ENCODE measurements around the gene NADK. TPM values are rescaled to one million over a fixed set of nuclear protein-coding genes. Genes with fewer than 3 reads are reported as not detected.
A peak's percentile ranks its signal among the peaks of the same experiment; 100 is the strongest.
"Not testable (repeated sequence)": the region's sequence is repeated elsewhere in the genome, so short reads cannot be mapped to it uniquely, and the experiment has no call there.

Gene NADK
- polyA plus RNA-seq, 2 donors = 32.1 to 39.7 TPM

DNA sequence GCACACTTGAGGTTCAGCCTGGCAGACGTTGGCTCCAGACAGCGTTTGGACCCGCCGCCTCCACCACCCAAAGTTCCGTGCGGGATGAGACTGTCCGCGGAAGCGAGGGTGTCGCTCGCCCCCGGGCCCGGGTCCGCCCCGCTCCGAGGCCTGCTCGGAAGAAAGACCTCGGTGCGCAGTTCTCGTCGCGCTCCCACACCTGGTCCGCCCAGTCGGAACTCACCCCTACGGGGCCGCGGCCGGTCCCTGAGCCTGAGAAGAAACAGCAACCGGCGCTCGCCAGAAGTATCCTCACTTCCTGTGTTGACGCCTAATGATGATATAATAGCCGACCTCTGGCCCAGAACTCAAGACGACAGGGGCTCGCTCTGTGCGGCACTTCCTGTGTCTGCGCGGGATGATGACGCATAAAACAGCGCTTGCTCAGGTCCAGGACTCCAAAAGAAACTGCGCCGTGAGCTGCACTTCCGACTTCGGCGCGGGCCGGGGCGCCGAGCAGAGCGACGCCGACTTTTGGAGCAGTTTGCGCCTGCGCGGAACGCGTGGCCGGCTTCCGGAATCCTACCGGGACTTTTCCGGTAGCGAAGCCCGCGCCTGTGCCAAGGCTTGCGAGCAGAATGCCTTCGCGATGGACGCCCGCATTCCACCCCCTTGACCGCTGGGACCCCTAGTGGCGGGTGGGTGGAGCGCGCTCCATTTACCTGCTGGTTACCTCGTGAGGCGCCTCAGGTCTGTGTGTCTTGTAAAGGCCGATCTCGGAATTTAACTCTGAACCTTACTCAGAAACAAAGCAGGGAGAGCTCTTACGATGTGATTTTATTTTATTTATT, 54.0 kb downstream of the NADK start, which contains the start of gene CDK11A:
CDK11A (minus strand) TSS at position 323 of the 830 bp plus-strand sequence. CDS start 1,539 bp downstream, outside the sequence.
- not testable (repeated sequence) for H3K27me3 ChIP-seq (ENCODE audit: control insufficient read depth in 1 of 2, insufficient read depth in 2 of 2, low read length in 2 of 2); H3K36me3 ChIP-seq (ENCODE audit: control insufficient read depth in 2 of 2, insufficient read depth in 2 of 2, low read length in 1 of 2); H3K4me1 ChIP-seq (ENCODE audit: control insufficient read depth in 2 of 2, insufficient read depth in 2 of 2, low read length in 1 of 2); H3K9me3 ChIP-seq (ENCODE audit: control insufficient read depth in 2 of 2, insufficient read depth in 1 of 2, low read depth in 1 of 2, low read length in 1 of 2)
- WGBS, 2 donors = 1% methylated on average over 37 to 58 of the region's 78 CpGs
- H3K27ac ChIP-seq (ENCODE audit: low read depth in 2 of 2, low read length in 1 of 2) = peak within 1 kb of the TSS; percentile 83 to 95
- H3K4me3 ChIP-seq (ENCODE audit: low read depth in 1 of 2, low read length in 2 of 2) = peak within 1 kb of the TSS; percentile 50 to 75

DNA sequence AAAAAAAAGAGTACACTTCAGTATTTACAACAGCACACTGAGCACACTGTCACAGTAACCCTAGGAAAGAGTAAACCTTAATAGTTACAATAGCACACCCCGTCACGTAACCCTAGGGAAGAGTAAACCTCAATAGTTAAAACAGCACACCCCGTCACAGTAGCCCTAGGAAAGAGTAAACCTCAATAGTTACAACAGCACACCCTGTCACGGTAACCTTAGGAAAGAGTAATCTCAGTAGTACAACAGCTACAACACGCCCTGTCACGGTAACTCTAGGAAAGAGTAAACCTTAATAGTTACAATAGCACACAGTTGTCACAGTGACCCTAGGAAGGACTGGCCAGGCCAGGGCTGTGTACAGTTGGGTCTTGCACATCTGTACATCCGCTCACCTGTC, 57.1 kb downstream of the NADK start:
- 67 to 77% methylated on average over 7 of the region's 7 CpGs for WGBS, 2 donors
- H3K9me3 ChIP-seq (ENCODE audit: control insufficient read depth in 2 of 2, insufficient read depth in 1 of 2, low read depth in 1 of 2, low read length in 1 of 2) = no peaks in the 10 kb centered on the region

DNA sequence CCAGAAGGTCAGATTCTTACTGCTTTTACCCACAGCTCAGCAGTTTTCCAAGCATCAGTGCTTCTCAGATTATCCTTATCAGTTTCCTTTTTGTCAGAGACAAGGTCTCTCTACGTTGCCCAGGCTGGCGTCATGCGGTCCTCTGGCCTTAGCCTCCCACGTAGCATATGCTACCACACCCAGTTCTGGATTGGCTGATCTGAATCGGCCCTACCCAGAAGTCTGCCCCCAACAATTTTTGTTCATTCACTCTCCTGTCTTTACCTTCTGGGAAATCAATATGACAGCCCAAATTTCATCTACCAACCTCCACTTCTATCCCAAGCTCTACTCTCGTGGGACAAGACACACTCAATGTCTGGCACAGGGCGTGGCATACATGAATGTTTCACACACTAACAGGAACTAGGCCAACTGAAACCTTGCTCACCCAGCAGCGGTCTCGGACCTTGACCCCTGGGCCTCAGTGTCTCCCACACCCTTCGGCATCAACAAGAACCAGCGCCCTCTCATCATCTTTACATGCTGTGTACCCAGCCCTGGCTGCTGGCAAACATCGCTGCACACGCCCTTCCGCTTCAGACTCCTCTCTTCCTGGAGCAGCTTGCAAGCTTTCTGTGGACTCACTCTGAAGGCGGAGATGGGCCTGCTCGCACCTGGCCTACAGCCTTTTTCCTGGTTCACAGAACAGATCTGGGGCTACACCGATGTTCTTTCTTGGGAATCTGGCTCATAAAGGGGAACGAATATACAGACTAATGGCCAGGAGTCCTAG, 63.0 kb downstream of the NADK start:
- not testable (repeated sequence) for H3K36me3 ChIP-seq (ENCODE audit: control insufficient read depth in 2 of 2, insufficient read depth in 2 of 2, low read length in 1 of 2); H3K27ac ChIP-seq (ENCODE audit: low read depth in 2 of 2, low read length in 1 of 2); H3K4me3 ChIP-seq (ENCODE audit: low read depth in 1 of 2, low read length in 2 of 2); H3K27me3 ChIP-seq (ENCODE audit: control insufficient read depth in 1 of 2, insufficient read depth in 2 of 2, low read length in 2 of 2); H3K4me1 ChIP-seq (ENCODE audit: control insufficient read depth in 2 of 2, insufficient read depth in 2 of 2, low read length in 1 of 2); H3K9me3 ChIP-seq (ENCODE audit: control insufficient read depth in 2 of 2, insufficient read depth in 1 of 2, low read depth in 1 of 2, low read length in 1 of 2)
- WGBS, 2 donors = 83 to 92% methylated on average over 9 to 15 of the region's 18 CpGs

More for the DNA sequence above, 57.1 kb downstream of the NADK start:
- H3K4me3 ChIP-seq (ENCODE audit: low read depth in 1 of 2, low read length in 2 of 2) = no peak overlapping the region
- H3K27ac ChIP-seq (ENCODE audit: low read depth in 2 of 2, low read length in 1 of 2) = no peak overlapping the region
- no peaks in the 10 kb centered on the region for H3K27me3 ChIP-seq (ENCODE audit: control insufficient read depth in 1 of 2, insufficient read depth in 2 of 2, low read length in 2 of 2)
- no peaks in the 10 kb centered on the region for H3K4me1 ChIP-seq (ENCODE audit: control insufficient read depth in 2 of 2, insufficient read depth in 2 of 2, low read length in 1 of 2)
- peaks cover 0 to 11% of the 10 kb centered on the region in 2 donors for H3K36me3 ChIP-seq (ENCODE audit: control insufficient read depth in 2 of 2, insufficient read depth in 2 of 2, low read length in 1 of 2)

DNA sequence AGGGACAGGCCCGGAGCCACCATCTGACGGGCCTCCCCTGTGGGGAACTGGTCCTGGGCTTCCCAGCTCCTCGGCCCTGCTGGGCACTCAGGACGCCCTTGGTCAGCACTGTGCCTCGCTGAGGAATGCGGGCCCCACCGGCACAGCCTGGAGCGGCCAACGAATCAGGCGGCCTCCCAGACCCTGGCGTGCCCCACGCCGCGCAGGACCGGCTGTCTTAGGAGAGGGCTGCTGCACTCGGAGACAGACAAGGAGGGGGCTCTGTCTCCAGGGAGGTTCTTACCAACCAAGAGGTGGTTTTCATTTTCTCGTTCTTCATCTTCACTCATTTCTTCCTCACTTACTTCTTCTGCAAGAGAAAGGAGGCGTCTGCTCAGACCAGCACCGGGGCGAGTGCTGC, 70.4 kb downstream of the NADK start:
- WGBS, 2 donors = 95 to 100% methylated on average over 5 to 16 of the region's 20 CpGs
- not testable (repeated sequence) for H3K9me3 ChIP-seq (ENCODE audit: control insufficient read depth in 2 of 2, insufficient read depth in 1 of 2, low read depth in 1 of 2, low read length in 1 of 2); H3K27ac ChIP-seq (ENCODE audit: low read depth in 2 of 2, low read length in 1 of 2); H3K4me1 ChIP-seq (ENCODE audit: control insufficient read depth in 2 of 2, insufficient read depth in 2 of 2, low read length in 1 of 2); H3K27me3 ChIP-seq (ENCODE audit: control insufficient read depth in 1 of 2, insufficient read depth in 2 of 2, low read length in 2 of 2); H3K4me3 ChIP-seq (ENCODE audit: low read depth in 1 of 2, low read length in 2 of 2)
- peaks cover 0 to 17% of the 10 kb centered on the region in 2 donors for H3K36me3 ChIP-seq (ENCODE audit: control insufficient read depth in 2 of 2, insufficient read depth in 2 of 2, low read length in 1 of 2)

DNA sequence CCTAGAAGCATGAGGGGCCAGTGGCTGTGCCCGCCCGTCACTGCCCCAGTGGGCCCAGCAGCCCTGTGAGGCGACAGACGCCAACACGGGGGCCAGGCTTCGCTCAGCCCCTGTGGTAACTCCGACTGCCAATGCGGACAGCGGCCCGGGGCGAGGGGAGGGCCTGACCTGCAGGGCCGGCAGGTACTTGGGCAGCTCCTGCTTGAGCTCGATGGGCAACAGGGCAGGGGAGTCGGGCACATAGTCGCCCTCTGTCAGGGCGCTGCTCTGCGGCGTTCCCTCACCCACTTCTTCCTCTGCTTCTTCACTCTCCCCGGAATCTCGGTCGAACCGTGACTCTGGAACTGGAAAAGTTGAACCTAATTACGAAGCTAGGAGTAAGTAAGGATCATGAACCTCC, 71.0 kb downstream of the NADK start:
- H3K27ac ChIP-seq (ENCODE audit: low read depth in 2 of 2, low read length in 1 of 2); H3K4me1 ChIP-seq (ENCODE audit: control insufficient read depth in 2 of 2, insufficient read depth in 2 of 2, low read length in 1 of 2); H3K9me3 ChIP-seq (ENCODE audit: control insufficient read depth in 2 of 2, insufficient read depth in 1 of 2, low read depth in 1 of 2, low read length in 1 of 2); H3K4me3 ChIP-seq (ENCODE audit: low read depth in 1 of 2, low read length in 2 of 2); H3K27me3 ChIP-seq (ENCODE audit: control insufficient read depth in 1 of 2, insufficient read depth in 2 of 2, low read length in 2 of 2): not testable (repeated sequence)
- peaks cover 0 to 17% of the 10 kb centered on the region in 2 donors for H3K36me3 ChIP-seq (ENCODE audit: control insufficient read depth in 2 of 2, insufficient read depth in 2 of 2, low read length in 1 of 2)
- WGBS, 2 donors = 96 to 97% methylated on average over 5 to 18 of the region's 23 CpGs

DNA sequence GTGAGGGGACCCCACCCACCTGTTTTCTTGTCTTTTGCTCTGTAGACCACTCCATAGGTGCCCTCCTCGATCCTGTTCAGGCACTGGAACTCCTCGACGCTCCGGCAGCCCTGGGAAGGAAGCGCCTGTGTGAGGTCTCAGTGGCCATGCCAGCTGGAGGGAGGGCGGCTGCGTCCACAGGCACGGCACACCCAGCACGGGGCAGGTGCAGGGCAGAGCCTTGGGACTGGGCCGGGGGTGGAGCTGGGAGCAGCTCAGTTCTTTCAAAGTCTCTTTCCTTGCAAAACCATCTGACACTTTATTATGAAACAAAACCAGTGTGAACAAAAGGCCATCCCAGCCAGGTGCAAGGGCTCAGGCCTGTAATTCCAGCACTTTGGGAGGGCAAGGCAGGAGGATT, 72.6 kb downstream of the NADK start:
- not testable (repeated sequence) for H3K9me3 ChIP-seq (ENCODE audit: control insufficient read depth in 2 of 2, insufficient read depth in 1 of 2, low read depth in 1 of 2, low read length in 1 of 2); H3K27ac ChIP-seq (ENCODE audit: low read depth in 2 of 2, low read length in 1 of 2); H3K4me3 ChIP-seq (ENCODE audit: low read depth in 1 of 2, low read length in 2 of 2); H3K27me3 ChIP-seq (ENCODE audit: control insufficient read depth in 1 of 2, insufficient read depth in 2 of 2, low read length in 2 of 2); H3K4me1 ChIP-seq (ENCODE audit: control insufficient read depth in 2 of 2, insufficient read depth in 2 of 2, low read length in 1 of 2)
- H3K36me3 ChIP-seq (ENCODE audit: control insufficient read depth in 2 of 2, insufficient read depth in 2 of 2, low read length in 1 of 2) = peaks cover 0 to 17% of the 10 kb centered on the region in 2 donors
- WGBS, 2 donors = 98% methylated on average over 6 of the region's 10 CpGs; no CpG with 5 or more reads in 1 of the 2 donors

DNA sequence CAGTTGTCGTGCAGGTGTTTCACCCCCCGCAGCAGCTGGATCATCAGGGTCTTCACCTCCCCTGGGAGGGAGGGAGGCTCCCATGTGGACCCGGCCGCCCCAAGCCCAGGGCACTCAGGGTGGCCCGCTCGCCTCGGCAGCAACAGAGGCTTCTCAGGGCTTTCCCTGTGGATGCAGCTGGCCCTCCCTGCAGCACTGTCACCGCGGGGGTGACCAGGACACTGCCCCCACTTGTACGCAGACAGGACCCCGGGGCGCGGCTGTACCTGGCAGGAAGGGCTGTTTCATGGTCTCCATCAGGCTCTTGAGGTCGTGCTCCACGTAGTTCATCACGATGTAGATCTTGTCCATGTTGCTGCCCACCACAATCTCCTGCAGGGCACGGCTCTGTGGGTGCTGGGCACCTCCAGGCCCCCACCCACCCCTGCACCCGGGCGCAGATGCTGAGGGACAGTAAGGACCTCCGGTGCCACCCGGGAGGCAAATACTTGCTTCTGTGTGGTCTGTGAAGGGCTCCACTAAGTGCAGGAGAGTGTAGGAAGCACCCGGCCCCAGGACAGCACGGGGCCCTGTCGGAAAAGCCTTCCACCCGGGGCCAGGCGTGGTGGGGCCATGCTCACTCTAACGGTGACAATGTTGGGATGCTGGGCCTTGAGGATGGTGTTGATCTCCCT, 73.8 kb downstream of the NADK start:
- H3K4me1 ChIP-seq (ENCODE audit: control insufficient read depth in 2 of 2, insufficient read depth in 2 of 2, low read length in 1 of 2); H3K4me3 ChIP-seq (ENCODE audit: low read depth in 1 of 2, low read length in 2 of 2); H3K9me3 ChIP-seq (ENCODE audit: control insufficient read depth in 2 of 2, insufficient read depth in 1 of 2, low read depth in 1 of 2, low read length in 1 of 2); H3K27me3 ChIP-seq (ENCODE audit: control insufficient read depth in 1 of 2, insufficient read depth in 2 of 2, low read length in 2 of 2); H3K27ac ChIP-seq (ENCODE audit: low read depth in 2 of 2, low read length in 1 of 2): not testable (repeated sequence)
- peaks cover 0 to 17% of the 10 kb centered on the region in 2 donors for H3K36me3 ChIP-seq (ENCODE audit: control insufficient read depth in 2 of 2, insufficient read depth in 2 of 2, low read length in 1 of 2)
- WGBS, 2 donors = 92 to 93% methylated on average over 15 to 27 of the region's 27 CpGs

DNA sequence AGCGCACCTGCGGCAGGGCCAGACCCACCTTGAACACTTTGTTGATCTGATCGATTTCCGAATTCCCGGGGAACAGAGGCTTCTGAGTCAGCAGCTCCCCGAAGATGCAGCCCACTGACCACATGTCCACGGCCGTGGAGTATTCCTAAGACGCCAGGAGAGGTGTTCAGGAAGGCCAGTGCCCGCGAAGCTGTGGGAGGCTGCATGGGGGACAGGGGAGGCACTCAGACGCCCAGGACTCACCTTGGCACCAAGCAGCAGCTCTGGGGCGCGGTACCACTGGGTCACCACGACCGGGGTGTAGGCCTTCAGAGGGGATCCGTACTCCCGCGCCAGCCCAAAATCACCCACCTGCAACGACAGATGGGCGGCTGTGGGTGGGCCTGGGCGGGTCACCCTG, 74.5 kb downstream of the NADK start:
- Histone ChIP-seq H3K36me3 (ENCODE audit: control insufficient read depth in 2 of 2, insufficient read depth in 2 of 2, low read length in 1 of 2) (peaks cover 0 to 17% of the 10 kb centered on the region in 2 donors), H3K4me3 (ENCODE audit: low read depth in 1 of 2, low read length in 2 of 2) (no peak overlapping the region), H3K4me1 (ENCODE audit: control insufficient read depth in 2 of 2, insufficient read depth in 2 of 2, low read length in 1 of 2) (no peaks in the 10 kb centered on the region), H3K27ac (ENCODE audit: low read depth in 2 of 2, low read length in 1 of 2) (no peak overlapping the region), H3K9me3 (ENCODE audit: control insufficient read depth in 2 of 2, insufficient read depth in 1 of 2, low read depth in 1 of 2, low read length in 1 of 2) (no peaks in the 10 kb centered on the region), H3K27me3 (ENCODE audit: control insufficient read depth in 1 of 2, insufficient read depth in 2 of 2, low read length in 2 of 2) (no peaks in the 10 kb centered on the region)
- 91 to 93% methylated on average over 16 to 22 of the region's 22 CpGs for WGBS, 2 donors

DNA sequence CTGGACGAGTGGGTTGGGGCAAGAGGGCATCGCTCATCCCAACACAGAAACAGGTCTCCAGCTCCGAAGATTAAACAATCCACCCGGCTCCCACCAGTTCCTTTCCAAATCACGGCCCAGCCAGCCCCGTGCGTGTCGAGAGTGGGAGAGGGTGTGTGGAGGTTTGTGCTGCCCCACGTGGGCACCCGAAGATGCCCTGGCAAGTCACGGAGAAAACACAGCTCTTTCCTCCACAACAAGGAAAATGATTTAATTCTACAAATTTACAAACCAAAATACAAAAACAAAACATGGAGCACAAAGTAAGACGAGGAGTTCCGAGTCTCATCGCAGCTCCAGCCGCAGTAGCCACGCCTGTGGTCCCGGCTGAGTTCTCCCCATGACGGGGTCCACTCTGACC, 75.8 kb downstream of the NADK start:
- WGBS, 2 donors = 76 to 88% methylated on average over 6 to 7 of the region's 18 CpGs

More for the DNA sequence above, 75.8 kb downstream of the NADK start:
- not testable (repeated sequence) for H3K4me3 ChIP-seq (ENCODE audit: low read depth in 1 of 2, low read length in 2 of 2); H3K27me3 ChIP-seq (ENCODE audit: control insufficient read depth in 1 of 2, insufficient read depth in 2 of 2, low read length in 2 of 2); H3K9me3 ChIP-seq (ENCODE audit: control insufficient read depth in 2 of 2, insufficient read depth in 1 of 2, low read depth in 1 of 2, low read length in 1 of 2); H3K27ac ChIP-seq (ENCODE audit: low read depth in 2 of 2, low read length in 1 of 2); H3K4me1 ChIP-seq (ENCODE audit: control insufficient read depth in 2 of 2, insufficient read depth in 2 of 2, low read length in 1 of 2)
- H3K36me3 ChIP-seq (ENCODE audit: control insufficient read depth in 2 of 2, insufficient read depth in 2 of 2, low read length in 1 of 2) = peaks cover 0 to 17% of the 10 kb centered on the region in 2 donors

Measured in esophagus (tissue), 2 donors.